Cardiac muscle cell (in vitro differentiated cells and primary cell): ENCODE measurements around the gene RNASE11. TPM values are rescaled to one million over a fixed set of nuclear protein-coding genes. Genes with fewer than 3 reads are reported as not detected.

Experiments used
- DNase-seq, 2 donors: peaks; one replicate each; pipeline versions ENCODE4 v3.0.0 to v3.0.0-alpha.2; 2010 to 2017; ENCODE audit warnings: low read depth in 1 of 2, low spot score in 1 of 2
- H3K27ac ChIP-seq: fragments of 200-600 bp; sonication (generic); 2 replicates; pipeline ENCODE4 v1.5.1; 2016
- H3K27me3 ChIP-seq: fragments of 200-600 bp; sonication (generic); 2 replicates; pipeline ENCODE4 v1.6.0; 2016; ENCODE audit warnings: control low read depth
- H3K36me3 ChIP-seq: fragments of 200-600 bp; sonication (generic); 2 replicates; pipeline ENCODE4 v1.5.1; 2016; ENCODE audit warnings: control low read depth
- H3K4me1 ChIP-seq: fragments of 200-600 bp; sonication (generic); 2 replicates; pipeline ENCODE4 v1.8.1; 2017; ENCODE audit warnings: low read depth, mild to moderate bottlenecking, mixed run types
- H3K4me3 ChIP-seq: fragments of 200-600 bp; sonication (generic); 2 replicates; pipeline ENCODE4 v1.5.1; 2016; ENCODE audit warnings: mild to moderate bottlenecking
- H3K9me3 ChIP-seq: fragments of 200-600 bp; sonication (generic); 2 replicates; pipeline ENCODE4 v1.5.1; 2017; ENCODE audit warnings: low read depth, mild to moderate bottlenecking, control low read depth
- CTCF ChIP-seq: IDR thresholded peaks from 2 replicates; pipeline ENCODE4 v1.5.1; 2012; ENCODE audit warnings: low read depth, mild to moderate bottlenecking, low read length
- polyA plus RNA-seq: library from polyadenylated mRNA; unstranded; fragments of >200 nt; fragmentation: Nextera tagmentation; extraction: Ambion mirVana; gene quantifications from 2 replicates; pipeline ENCODE4 v1.2.1, GENCODE V29; 2016
- total RNA-seq: library from RNA; depleted of rRNA; stranded (reverse); fragments of >200 nt; gene quantifications from 2 replicates; pipeline ENCODE4 v1.2.3, GENCODE V29; 2016

The RNASE11 gene
- total and polyA plus RNA-seq, 2 experiments from 2014 or later: not detected

- Histone ChIP-seq H3K36me3 (no peaks in the 10 kb centered on the region), H3K4me1 (peaks cover 5% of the 10 kb centered on the region), H3K27ac (no peak overlapping the region), H3K9me3 (no peaks in the 10 kb centered on the region), H3K27me3 (no peaks in the 10 kb centered on the region), H3K4me3 (no peak overlapping the region)
- no peak for DNase-seq
- no peak for TF ChIP-seq CTCF
These were observed 29.6 kb upstream of the RNASE11 start for GRCh38 chr14:20617138-20618003.

- H3K4me1 ChIP-seq: peaks cover 5% of the 10 kb centered on the region
- no peaks in the 10 kb centered on the region for H3K27me3 ChIP-seq
- no peaks in the 10 kb centered on the region for H3K9me3 ChIP-seq
- no peak for TF ChIP-seq CTCF
- DNase-seq: no peak
- H3K27ac ChIP-seq: no peak overlapping the region
- no peak overlapping the region for H3K4me3 ChIP-seq
- no peaks in the 10 kb centered on the region for H3K36me3 ChIP-seq
These were observed 28.2 kb upstream of the RNASE11 start for GRCh38 chr14:20615996-20616395.

- peak; percentile 32 to 52 for DNase-seq
- no peaks in the 10 kb centered on the region for H3K27me3 ChIP-seq
- no peaks in the 10 kb centered on the region for H3K9me3 ChIP-seq
- TF ChIP-seq CTCF: no peak
- peak overlapping the region; percentile 84 for H3K4me3 ChIP-seq
- peak overlapping the region; percentile 78 for H3K27ac ChIP-seq
- no peaks in the 10 kb centered on the region for H3K36me3 ChIP-seq
- peaks cover 5% of the 10 kb centered on the region for H3K4me1 ChIP-seq
These were observed 26.4 kb upstream of the RNASE11 start for GRCh38 chr14:20614038-20614840.

GRCh38 chr14:20613094-20614037 lies 25.6 kb upstream of the RNASE11 start:
- Histone ChIP-seq H3K4me3 (peak overlapping the region; percentile 84), H3K36me3 (no peaks in the 10 kb centered on the region), H3K9me3 (no peaks in the 10 kb centered on the region), H3K4me1 (peaks cover 5% of the 10 kb centered on the region), H3K27me3 (no peaks in the 10 kb centered on the region), H3K27ac (peak overlapping the region; percentile 78)
- TF ChIP-seq CTCF: peak; percentile 75
- peak; percentile 89 to 98 for DNase-seq

GRCh38 chr14:20612403-20612802 lies 24.6 kb upstream of the RNASE11 start:
- Histone ChIP-seq H3K9me3 (no peaks in the 10 kb centered on the region), H3K36me3 (no peaks in the 10 kb centered on the region), H3K27ac (no peak overlapping the region), H3K4me1 (peaks cover 5% of the 10 kb centered on the region), H3K27me3 (no peaks in the 10 kb centered on the region), H3K4me3 (no peak overlapping the region)
- no peak for DNase-seq
- TF ChIP-seq CTCF: no peak
